Tibial nerve (tissue), 3 donors: ENCODE measurements around the gene S100A9.

Experiments
- POLR2A ChIP-seq, 2 donors: fragments of 450-650 bp; IDR thresholded peaks; one replicate each; pipeline ENCODE4 v1.6.1; 2017; ENCODE audit warnings: antibody characterized with exemption in 2 of 2, mild to moderate bottlenecking in 2 of 2, moderate library complexity in 2 of 2
- TF ChIP-seq, protein P1 (sequence below), 5 experiments: fragments of 200-600 bp in 3 of 5; fragments of 450-650 bp in 2 of 5; sonication (generic) in 3 of 5; IDR thresholded peaks; one replicate each; pipeline ENCODE4 v1.5.1; 2016 to 2019; ENCODE audit warnings: antibody characterized with exemption in 5 of 5, mild to moderate bottlenecking in 3 of 5, moderate library complexity in 2 of 5

- TF ChIP-seq, protein P1, sequence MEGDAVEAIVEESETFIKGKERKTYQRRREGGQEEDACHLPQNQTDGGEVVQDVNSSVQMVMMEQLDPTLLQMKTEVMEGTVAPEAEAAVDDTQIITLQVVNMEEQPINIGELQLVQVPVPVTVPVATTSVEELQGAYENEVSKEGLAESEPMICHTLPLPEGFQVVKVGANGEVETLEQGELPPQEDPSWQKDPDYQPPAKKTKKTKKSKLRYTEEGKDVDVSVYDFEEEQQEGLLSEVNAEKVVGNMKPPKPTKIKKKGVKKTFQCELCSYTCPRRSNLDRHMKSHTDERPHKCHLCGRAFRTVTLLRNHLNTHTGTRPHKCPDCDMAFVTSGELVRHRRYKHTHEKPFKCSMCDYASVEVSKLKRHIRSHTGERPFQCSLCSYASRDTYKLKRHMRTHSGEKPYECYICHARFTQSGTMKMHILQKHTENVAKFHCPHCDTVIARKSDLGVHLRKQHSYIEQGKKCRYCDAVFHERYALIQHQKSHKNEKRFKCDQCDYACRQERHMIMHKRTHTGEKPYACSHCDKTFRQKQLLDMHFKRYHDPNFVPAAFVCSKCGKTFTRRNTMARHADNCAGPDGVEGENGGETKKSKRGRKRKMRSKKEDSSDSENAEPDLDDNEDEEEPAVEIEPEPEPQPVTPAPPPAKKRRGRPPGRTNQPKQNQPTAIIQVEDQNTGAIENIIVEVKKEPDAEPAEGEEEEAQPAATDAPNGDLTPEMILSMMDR (IDR thresholded peaks at IDR 0.05) = no peak
- no peak for TF ChIP-seq POLR2A (IDR thresholded peaks at IDR 0.05)
These were observed 9.8 kb upstream of the S100A9 start for GRCh38 chr1:153347856-153348255.
